DND-41 (cell line): ENCODE measurements around the gene ICAM2.

ENCODE experiments used
- ATAC-seq: fragments of 200-7000 bp; cut with Tn5 transposase; 3 replicates; pipeline ENCODE4 v1.9.1; 2021; ENCODE audit warnings: low read depth; ENCODE audit not compliant: insufficient read depth
- DNase-seq: peaks from one replicate; pipeline ENCODE4 v3.0.0-alpha.2; 2020
- H2AFZ ChIP-seq: 2 replicates; pipeline ENCODE4 v1.6.0; 2012; ENCODE audit warnings: low read depth, low read length
- H3K27ac ChIP-seq: 2 replicates; pipeline ENCODE4 v1.5.1; 2012; ENCODE audit warnings: low read length, inconsistent platforms
- H3K27me3 ChIP-seq: fragments of 200-600 bp; sonication (generic); 2 replicates; pipeline ENCODE4 v1.6.0; 2012; ENCODE audit warnings: low read length, mild to moderate bottlenecking, inconsistent platforms; ENCODE audit not compliant: insufficient read depth, poor library complexity
- H3K36me3 ChIP-seq: 2 replicates; pipeline ENCODE4 v1.5.1; 2012; ENCODE audit warnings: low read length, inconsistent platforms; ENCODE audit not compliant: insufficient read depth
- H3K4me1 ChIP-seq: 2 replicates; pipeline ENCODE4 v1.5.1; 2012; ENCODE audit warnings: mild to moderate bottlenecking, low read length; ENCODE audit not compliant: insufficient read depth
- H3K4me2 ChIP-seq: 2 replicates; pipeline ENCODE4 v1.6.0; 2012; ENCODE audit warnings: mild to moderate bottlenecking, moderate library complexity, low read length, inconsistent platforms; ENCODE audit not compliant: insufficient read depth
- H3K4me3 ChIP-seq, 2 experiments: fragments of 200-600 bp in 1 of 2; shearing (Covaris generic) in 1 of 2; 2 replicates each; pipeline ENCODE4 v1.5.1; 2012 to 2016; ENCODE audit warnings: inconsistent platforms in 2 of 2, low read length in 2 of 2, mild to moderate bottlenecking in 2 of 2, low read depth in 1 of 2, moderate library complexity in 1 of 2
- H3K79me2 ChIP-seq: 2 replicates; pipeline ENCODE4 v1.6.0; 2012; ENCODE audit warnings: low read length, inconsistent platforms; ENCODE audit not compliant: insufficient read depth
- H3K9ac ChIP-seq: 2 replicates; pipeline ENCODE4 v1.6.0; 2012; ENCODE audit warnings: low read depth, mild to moderate bottlenecking, inconsistent platforms, low read length, moderate library complexity
- H3K9me3 ChIP-seq: 2 replicates; pipeline ENCODE4 v1.5.1; 2012; ENCODE audit warnings: low read length, moderate library complexity, mild to moderate bottlenecking, inconsistent platforms; ENCODE audit not compliant: insufficient read depth, severe bottlenecking
- H4K20me1 ChIP-seq: 2 replicates; pipeline ENCODE4 v1.6.0; 2012; ENCODE audit warnings: low read length; ENCODE audit not compliant: insufficient read depth
- EZH2 ChIP-seq: IDR thresholded peaks from 3 replicates; pipeline ENCODE4 v1.6.1; 2012; ENCODE audit warnings: borderline replicate concordance, low read depth, mild to moderate bottlenecking, moderate library complexity, low read length, inconsistent platforms; ENCODE audit not compliant: severe bottlenecking
- TF ChIP-seq, protein P1 (sequence below): IDR thresholded peaks from 2 replicates; pipeline ENCODE4 v1.5.1; 2012; ENCODE audit warnings: borderline replicate concordance, low read length, moderate library complexity, mild to moderate bottlenecking; ENCODE audit not compliant: poor library complexity, severe bottlenecking; ENCODE audit errors: extremely low read depth

ICAM2 gene

GRCh38 chr17:63969278-63969677 lies 51.2 kb downstream of the ICAM2 start:
- Histone ChIP-seq H3K4me3 (no peak overlapping the region), H3K4me2 (no peak overlapping the region), H3K9ac (no peak overlapping the region), H3K27me3 (no peaks in the 10 kb centered on the region), H3K36me3 (no peaks in the 10 kb centered on the region), H3K27ac (no peak overlapping the region), H3K9me3 (no peaks in the 10 kb centered on the region), H3K79me2 (no peaks in the 10 kb centered on the region), H2AFZ (no peak overlapping the region), H4K20me1 (no peaks in the 10 kb centered on the region), H3K4me1 (no peaks in the 10 kb centered on the region)
- no peak for DNase-seq
- no peak for ATAC-seq
- no peak for TF ChIP-seq EZH2
- TF ChIP-seq, protein P1, sequence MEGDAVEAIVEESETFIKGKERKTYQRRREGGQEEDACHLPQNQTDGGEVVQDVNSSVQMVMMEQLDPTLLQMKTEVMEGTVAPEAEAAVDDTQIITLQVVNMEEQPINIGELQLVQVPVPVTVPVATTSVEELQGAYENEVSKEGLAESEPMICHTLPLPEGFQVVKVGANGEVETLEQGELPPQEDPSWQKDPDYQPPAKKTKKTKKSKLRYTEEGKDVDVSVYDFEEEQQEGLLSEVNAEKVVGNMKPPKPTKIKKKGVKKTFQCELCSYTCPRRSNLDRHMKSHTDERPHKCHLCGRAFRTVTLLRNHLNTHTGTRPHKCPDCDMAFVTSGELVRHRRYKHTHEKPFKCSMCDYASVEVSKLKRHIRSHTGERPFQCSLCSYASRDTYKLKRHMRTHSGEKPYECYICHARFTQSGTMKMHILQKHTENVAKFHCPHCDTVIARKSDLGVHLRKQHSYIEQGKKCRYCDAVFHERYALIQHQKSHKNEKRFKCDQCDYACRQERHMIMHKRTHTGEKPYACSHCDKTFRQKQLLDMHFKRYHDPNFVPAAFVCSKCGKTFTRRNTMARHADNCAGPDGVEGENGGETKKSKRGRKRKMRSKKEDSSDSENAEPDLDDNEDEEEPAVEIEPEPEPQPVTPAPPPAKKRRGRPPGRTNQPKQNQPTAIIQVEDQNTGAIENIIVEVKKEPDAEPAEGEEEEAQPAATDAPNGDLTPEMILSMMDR: no peak

DNA sequence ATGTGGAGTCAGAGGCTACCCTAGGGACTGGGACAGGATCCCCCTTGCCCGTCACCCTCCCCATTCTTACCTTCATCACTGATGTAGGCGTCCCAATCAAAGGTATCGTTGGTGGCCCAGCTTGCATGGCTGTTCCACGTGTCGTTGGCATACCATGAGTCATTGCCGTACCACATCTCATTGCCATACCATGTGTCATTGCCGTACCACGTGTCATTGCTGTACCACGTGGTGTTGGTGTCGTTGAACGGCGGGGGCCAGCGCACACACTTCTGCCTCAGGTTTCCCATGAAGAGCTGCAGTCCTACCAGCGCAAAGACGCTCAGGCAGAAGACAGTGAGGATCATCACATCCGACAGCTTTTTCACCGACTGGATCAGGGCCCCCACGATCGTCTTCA lies 52.5 kb downstream of the ICAM2 start:
- no peaks in the 10 kb centered on the region for H3K27me3 ChIP-seq
- H3K9me3 ChIP-seq: no peaks in the 10 kb centered on the region
- no peaks in the 10 kb centered on the region for H4K20me1 ChIP-seq
- H2AFZ ChIP-seq: no peak overlapping the region
- TF ChIP-seq EZH2: no peak
- TF ChIP-seq, protein P1: no peak
- no peak overlapping the region for H3K4me2 ChIP-seq
- ATAC-seq (no peak), DNase-seq (no peak)
- no peak overlapping the region for H3K9ac ChIP-seq
- H3K36me3 ChIP-seq: no peaks in the 10 kb centered on the region
- H3K79me2 ChIP-seq: no peaks in the 10 kb centered on the region
- H3K27ac ChIP-seq: no peak overlapping the region
- H3K4me3 ChIP-seq: no peak overlapping the region
- H3K4me1 ChIP-seq: no peaks in the 10 kb centered on the region

DNA sequence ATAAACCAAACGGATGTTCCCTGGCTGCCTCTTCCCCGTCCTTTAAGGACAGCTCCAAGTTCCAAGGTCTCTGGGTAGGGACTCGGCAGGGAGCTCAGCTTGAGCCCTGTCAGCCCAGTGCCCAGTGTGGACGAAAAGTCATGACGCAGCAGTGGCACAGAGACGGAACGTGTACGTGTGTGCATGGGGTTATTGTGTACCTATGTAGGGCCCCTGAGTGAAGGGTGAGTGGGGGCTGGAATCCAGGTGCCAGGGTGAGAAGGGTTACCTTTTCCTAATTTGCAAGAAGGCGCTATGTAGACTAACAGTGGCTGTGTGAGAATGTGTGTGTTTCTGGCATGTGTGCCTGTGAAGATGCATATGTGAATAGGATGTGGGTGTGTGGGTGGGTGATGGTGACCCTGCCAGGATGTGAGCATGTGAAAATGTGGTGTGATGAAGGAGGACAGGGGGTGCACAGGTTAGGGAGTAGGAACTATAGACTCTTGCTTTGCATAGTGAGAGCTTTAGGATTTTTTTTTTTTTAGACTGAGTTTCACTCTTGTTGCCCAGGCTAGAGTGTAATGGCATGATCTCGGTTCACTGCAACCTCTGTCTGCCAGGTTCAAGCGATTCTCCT lies 53.7 kb downstream of the ICAM2 start:
- Histone ChIP-seq H3K4me1 (no peaks in the 10 kb centered on the region), H3K27ac (no peak overlapping the region), H3K27me3 (no peaks in the 10 kb centered on the region), H3K4me2 (no peak overlapping the region), H3K4me3 (no peak overlapping the region), H3K9ac (no peak overlapping the region), H3K79me2 (no peaks in the 10 kb centered on the region), H3K36me3 (no peaks in the 10 kb centered on the region), H3K9me3 (no peaks in the 10 kb centered on the region), H2AFZ (no peak overlapping the region), H4K20me1 (0 out of 2 replicates have a peak, but pooled peaks cover 3% of the 10 kb centered on the region)
- DNase-seq: no peak
- TF ChIP-seq, protein P1: no peak
- no peak for TF ChIP-seq EZH2
- peak; percentile 33; the same call in 1 of the 3 replicates for ATAC-seq
